Breast epithelium (tissue), 3 donors: ENCODE results near the gene SLC1A3.

Experiments used
- POLR2A ChIP-seq: fragments of 450-650 bp; IDR thresholded peaks from one replicate; pipeline ENCODE4 v1.6.1; 2016; ENCODE audit warnings: antibody characterized with exemption, mild to moderate bottlenecking, moderate library complexity
- TF ChIP-seq, protein P1 (sequence below), 3 donors: fragments of 450-650 bp; IDR thresholded peaks; one replicate each; pipeline ENCODE4 v1.5.1; 2016 to 2017; ENCODE audit warnings: antibody characterized with exemption in 3 of 3, mild to moderate bottlenecking in 3 of 3, moderate library complexity in 3 of 3

GRCh38 chr5:36561601-36562000 is 44.8 kb upstream of the SLC1A3 start:
- no peak for TF ChIP-seq POLR2A
- TF ChIP-seq, protein P1, sequence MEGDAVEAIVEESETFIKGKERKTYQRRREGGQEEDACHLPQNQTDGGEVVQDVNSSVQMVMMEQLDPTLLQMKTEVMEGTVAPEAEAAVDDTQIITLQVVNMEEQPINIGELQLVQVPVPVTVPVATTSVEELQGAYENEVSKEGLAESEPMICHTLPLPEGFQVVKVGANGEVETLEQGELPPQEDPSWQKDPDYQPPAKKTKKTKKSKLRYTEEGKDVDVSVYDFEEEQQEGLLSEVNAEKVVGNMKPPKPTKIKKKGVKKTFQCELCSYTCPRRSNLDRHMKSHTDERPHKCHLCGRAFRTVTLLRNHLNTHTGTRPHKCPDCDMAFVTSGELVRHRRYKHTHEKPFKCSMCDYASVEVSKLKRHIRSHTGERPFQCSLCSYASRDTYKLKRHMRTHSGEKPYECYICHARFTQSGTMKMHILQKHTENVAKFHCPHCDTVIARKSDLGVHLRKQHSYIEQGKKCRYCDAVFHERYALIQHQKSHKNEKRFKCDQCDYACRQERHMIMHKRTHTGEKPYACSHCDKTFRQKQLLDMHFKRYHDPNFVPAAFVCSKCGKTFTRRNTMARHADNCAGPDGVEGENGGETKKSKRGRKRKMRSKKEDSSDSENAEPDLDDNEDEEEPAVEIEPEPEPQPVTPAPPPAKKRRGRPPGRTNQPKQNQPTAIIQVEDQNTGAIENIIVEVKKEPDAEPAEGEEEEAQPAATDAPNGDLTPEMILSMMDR (IDR thresholded peaks at IDR 0.05) = no peak
